GM19372 (cell line): Measurements from ENCODE around the gene PPP1R3D.
"Not testable (repeated sequence)": the region's sequence is repeated elsewhere in the genome, so short reads cannot be mapped to it uniquely, and the experiment has no call there.

Experiments used
- ATAC-seq: cut with Tn5 transposase; IDR thresholded peaks from one replicate; pipeline ENCODE4 v1.9.1; 2021; ENCODE audit warnings: mild to moderate bottlenecking, low read depth, moderate library complexity; ENCODE audit not compliant: unreplicated experiment

PPP1R3D gene

DNA sequence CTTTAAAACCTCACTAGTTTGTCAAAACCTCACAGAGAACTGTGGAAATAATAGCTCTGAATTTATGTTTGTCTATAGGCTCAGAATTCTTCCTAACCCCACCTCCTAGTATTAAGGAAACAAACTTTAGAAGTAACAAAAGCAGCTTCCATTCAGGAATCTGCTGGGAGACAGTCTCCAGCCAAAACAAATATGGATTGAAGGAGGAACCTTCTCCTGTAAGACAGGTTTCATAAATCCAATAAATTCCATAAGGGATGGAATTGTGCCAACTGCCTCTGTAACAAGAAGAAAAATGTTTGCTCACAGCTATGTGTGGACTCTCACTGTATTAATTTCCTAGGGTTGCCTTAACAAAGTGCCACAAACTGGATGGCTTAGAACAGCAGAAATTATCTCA lies 14.2 kb downstream of the PPP1R3D start:
- no peak for ATAC-seq

DNA sequence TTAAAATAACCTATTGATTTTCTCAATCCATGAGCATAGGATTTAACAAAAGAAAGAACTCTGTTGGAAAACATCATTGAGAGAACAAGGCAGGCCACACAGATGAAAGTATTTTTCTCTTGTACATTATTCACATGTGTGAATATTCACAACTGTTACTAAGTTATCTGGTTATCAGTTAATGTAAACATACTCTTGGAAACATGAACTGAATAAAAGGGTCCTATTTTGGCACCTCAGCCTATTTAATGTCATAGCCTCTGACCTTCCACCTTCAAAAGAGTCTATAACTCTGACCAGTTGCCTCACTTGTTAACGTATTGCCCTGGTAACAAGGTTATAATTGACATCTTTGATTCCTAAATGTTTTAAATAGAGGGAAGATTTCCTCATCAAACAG lies 14.7 kb downstream of the PPP1R3D start:
- ATAC-seq, result no peak

DNA sequence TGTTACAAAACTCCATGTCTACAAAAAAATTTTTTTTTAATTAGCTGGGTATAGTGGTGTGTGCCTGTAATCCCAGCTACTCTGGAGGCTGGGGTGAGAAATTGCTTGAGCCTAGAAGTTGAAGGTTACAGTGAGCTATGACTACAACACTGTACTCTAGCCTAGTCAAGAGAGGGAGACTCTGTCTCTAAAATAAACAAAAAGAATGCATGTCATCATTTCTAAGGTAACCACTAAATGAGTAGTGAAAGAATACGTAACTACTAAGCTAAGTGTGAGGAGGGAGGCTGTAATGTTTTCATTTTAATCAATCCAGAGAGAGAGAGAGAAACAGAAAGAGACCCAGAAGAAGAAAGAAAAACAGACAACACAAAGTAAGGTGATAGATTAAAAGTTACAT lies 16.6 kb downstream of the PPP1R3D start:
- ATAC-seq, result no peak

DNA sequence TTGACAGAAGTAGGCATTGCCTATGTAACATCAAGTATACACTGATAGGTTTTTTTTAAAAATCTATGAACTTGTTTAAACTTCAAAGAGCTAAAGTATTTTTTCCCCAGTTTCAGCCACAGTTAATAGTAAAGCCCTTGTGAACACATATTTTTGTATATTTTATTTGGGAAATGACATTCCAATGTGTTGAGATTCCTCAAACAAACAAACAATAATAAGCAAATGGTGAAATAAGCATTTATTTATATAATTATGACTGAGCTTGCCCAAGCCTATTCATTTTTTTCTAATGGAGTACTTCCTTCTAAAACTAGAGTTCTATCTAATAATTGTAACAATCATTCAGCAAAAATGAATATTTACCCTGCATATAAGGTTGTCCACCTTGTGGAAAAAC lies 19.2 kb downstream of the PPP1R3D start:
- no peak for ATAC-seq

DNA sequence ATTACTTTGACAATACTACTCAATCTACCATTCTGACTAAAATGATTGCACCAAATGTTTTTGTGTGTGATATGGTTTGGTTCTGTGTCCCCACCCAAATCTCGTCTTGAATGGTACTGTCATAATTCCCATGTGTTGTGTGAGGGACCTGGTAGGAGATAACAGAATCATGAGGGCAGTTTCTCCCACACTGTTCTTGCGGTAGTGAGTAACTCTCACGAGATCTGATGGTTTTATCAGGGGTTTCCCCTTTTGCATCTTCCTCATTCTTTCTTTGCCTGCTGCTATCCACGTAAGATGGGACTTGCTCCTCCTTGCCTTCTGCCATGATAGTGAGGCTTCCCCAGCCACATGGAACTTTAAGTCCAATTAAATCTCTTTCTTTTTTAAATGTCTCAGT lies 27.5 kb downstream of the PPP1R3D start:
- no peak for ATAC-seq

DNA sequence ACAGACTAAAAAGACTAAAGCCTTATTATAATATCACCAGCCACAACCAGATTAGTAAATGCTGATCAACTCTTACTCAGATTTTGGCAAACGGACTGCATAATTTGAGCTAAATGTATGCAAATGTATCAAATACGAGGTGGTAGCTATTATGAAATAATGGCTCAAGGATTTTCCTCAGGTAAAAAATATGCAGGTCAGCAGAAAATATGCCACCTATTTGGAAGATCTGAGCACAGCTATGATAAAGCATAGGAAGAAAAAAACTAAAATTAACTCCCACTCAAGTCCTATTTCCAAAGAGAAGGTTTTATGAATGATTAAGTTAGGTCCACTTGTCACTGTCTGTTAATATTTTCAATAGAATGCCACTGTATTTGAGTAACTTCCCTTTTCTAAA lies 29.1 kb downstream of the PPP1R3D start:
- ATAC-seq, result no peak

DNA sequence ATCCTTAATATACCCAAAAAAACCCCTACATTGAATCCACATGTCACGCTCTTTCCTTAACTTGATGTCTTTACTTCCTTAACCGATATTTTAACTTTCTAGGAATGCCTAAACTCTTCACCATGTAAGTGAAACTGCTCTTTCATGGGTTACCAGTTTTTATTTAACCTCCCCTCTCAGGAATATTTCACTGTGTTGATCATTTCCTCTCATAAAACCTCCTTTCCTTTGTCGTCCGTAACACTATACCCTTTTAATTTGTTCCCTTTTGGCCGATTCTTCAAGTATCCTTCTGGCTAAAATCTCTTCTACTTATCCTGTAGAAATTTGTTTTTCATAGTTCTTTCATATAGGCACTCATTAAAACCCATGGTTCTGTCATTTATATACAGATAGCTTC lies 31.2 kb downstream of the PPP1R3D start:
- no peak for ATAC-seq

DNA sequence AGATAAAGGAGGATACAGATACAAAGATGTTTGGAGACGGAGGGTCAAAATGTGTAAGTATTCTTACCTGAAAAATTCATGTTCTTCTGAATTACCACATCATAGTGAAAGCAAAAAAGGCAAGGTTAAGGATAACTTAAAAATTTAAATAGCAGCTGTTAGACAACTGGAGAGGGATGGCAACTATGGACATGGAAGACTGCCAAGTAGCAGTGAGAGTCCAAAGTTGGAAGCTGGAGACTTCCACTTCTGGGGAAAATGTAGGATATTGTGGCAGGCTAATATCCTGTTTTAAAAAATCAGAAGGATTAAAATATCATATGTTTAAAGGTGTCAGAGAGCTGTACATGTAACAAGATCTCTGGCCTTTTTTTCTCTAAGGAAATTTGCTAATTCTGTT lies 36.5 kb downstream of the PPP1R3D start:
- ATAC-seq, result no peak

GRCh38 chr20:59902470-59902869 lies 37.6 kb downstream of the PPP1R3D start:
- ATAC-seq, result no peak

- ATAC-seq, result no peak
Measured at GRCh38 chr20:59895908-59896307, 44.2 kb downstream of the PPP1R3D start.

GRCh38 chr20:59891581-59891980 lies 48.5 kb downstream of the PPP1R3D start:
- ATAC-seq, result no peak

GRCh38 chr20:59890035-59890434 lies 50.1 kb downstream of the PPP1R3D start:
- not testable (repeated sequence) for ATAC-seq

GRCh38 chr20:59888050-59888449 lies 52.1 kb downstream of the PPP1R3D start:
- no peak for ATAC-seq
